ENCODE measurements around the gene ISLR. TPM values are rescaled to one million over a fixed set of nuclear protein-coding genes. Genes with fewer than 3 reads are reported as not detected.

ISLR gene
- total RNA-seq, 1 experiment from 2014 or later: not detected

DNA sequence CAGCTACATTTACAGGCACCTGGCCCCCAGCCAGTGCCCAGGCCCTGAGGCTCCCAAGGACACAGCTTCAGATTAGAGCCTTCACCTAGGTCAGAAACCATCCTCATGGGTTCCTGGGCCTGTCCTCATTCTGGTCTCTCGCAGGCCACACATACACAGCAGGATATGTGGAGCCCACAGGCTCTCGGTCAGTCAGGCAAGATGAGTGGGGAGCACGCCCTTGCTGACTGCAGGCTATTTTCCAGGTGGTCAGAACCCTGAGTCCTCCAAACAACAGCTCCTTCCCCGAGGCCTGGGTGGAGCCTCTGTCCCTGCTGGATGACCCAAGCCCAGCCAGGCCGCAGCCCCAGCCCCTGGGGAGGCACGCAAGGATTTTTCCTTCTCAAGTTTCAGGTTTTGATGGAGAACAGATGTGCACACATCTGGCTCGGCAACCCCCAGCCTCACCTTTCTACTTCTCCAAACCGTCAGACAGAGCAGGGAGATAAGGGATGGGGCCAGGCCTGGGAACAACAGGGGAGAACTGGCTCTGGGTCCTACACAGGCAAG, 27.4 kb downstream of the ISLR start:
- Histone ChIP-seq H3K27me3 (replicated peaks) (no peaks in the 10 kb centered on the region), H3K27ac (peak overlapping the region; percentile 33; the same call in 1 of the 2 replicates), H3K4me1 (replicated peaks) (peaks cover 41% of the 10 kb centered on the region), H3K4me3 (no peak overlapping the region), H3K9me3 (replicated peaks) (no peaks in the 10 kb centered on the region), H3K36me3 (no peaks in the 10 kb centered on the region)
- peak; percentile 54 to 63 for DNase-seq (ENCODE audit: low read depth in 1 of 2, low spot score in 2 of 2)

DNA sequence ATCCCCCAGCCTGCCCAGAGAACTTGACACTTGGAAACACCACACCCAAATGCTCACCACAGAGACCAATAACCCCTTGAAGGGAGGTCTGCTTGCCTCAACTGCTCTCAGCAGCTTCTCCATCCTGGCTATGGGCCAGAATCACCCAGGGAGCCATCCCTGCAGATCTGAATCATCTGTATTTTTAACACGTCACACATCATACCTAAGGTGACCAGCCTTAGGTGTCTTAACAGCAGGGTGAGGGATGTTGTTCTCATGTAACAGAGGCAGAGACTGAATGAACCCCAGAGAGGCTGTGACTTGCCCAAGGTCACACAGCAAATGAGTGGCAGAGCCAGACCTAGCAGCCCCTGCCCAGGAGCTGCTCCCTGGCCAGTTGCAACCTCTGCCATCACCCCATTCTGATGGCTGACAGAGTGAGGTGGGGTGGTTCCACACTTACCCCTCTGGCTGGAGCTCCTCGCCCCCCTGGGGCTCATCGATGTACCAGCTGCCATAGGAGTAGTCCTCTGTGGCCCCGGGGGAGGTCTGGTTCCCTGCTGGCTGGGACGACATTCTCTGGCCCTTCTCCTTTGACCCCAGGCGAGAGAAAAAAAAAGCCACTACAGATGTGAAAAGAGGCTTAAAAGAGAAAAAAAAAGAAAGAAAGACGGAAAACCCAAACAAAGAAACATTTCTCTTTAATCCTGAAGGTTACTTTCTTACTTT, 28.4 kb downstream of the ISLR start:
- Histone ChIP-seq H3K36me3 (no peaks in the 10 kb centered on the region), H3K4me3 (no peak overlapping the region), H3K27me3 (replicated peaks) (no peaks in the 10 kb centered on the region), H3K4me1 (replicated peaks) (peaks cover 32% of the 10 kb centered on the region), H3K27ac (no peak overlapping the region), H3K9me3 (replicated peaks) (no peaks in the 10 kb centered on the region)
- no peak for DNase-seq (ENCODE audit: low read depth in 1 of 2, low spot score in 2 of 2)

DNA sequence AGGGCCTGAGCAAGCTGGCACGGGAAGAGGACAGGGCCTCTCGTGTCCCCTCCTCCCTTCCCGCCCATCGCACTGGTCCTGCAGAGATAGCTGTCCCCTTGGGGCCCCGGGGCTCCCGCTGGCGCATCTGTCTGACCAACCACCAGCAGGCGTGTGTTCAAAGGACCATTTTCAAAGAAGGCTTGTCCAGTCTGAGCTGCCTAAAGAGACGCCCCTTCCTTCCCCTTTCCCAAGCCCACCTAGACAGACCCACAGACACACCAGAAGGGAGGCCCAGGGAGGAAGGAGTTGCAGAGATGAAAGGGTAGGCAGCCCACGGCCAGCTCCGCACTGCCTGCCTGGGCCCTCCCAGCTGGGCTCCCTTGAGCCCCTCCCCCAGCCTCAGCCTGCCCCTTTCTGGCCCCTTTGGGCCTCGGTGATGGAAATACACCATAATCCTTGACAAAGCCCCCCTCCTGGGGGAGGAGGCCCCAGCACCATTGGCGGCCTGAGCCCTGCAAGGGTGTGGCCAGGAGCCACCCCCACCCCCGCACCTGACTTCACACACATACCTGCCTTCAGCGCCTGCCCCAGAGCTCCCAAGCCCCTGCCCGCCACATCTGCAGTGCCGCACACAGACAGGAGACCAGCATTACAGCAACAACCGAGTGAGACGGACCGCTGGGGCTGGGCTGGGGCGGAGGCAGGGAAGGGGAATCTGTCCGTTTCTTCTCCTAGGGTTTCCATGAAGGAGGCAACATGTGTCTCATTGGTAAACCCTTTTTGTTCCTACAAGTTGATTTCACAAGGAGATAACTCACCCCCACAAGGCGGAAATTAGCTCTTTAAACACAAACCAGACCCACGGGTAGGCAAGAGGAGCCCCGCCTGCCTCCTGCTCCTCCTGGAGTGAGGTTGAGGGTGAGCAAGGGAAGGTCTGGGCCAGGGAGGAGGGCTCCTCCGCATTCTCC, 29.2 kb downstream of the ISLR start, which contains the start of gene STRA6:
Gene STRA6, minus strand, starts transcription at position 336 of the 950 bp plus-strand sequence. CDS start 520 bp downstream, outside the sequence.
- Histone ChIP-seq H3K27ac (no peak within 1 kb of the TSS), H3K9me3 (replicated peaks) (no peaks in the 10 kb centered on the region), H3K4me1 (replicated peaks) (peaks cover 26% of the 10 kb centered on the region), H3K4me3 (no peak within 1 kb of the TSS), H3K36me3 (no peaks in the 10 kb centered on the region), H3K27me3 (replicated peaks) (no peaks in the 10 kb centered on the region)
- DNase-seq (ENCODE audit: low read depth in 1 of 2, low spot score in 2 of 2): no peak

DNA sequence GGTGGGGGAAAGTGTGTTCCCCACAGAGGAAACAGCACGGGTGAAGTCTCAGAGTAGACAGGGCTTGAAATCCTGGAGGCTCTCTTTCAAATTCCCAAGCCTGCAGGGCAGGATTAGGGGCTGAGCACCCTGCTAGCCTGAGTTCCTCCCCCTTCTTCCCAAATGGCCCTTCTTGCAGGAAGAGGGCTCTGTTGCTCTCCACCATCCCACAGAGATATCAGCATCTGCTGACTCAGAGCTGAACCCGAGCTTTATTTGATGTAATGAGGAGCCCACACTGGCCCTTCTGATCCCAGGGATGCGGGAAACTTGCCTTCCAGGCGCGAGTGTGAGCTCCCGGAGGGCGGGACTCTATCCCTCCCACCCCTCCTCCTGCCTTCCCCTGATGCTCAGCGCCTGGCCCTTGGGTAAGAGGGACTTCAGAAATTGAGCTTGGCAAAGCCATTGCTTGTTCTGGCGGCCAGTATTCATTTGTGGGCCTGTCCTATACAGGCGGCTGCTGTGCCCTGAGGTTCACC, 30.5 kb downstream of the ISLR start:
- no peak overlapping the region for H3K27ac ChIP-seq

DNA sequence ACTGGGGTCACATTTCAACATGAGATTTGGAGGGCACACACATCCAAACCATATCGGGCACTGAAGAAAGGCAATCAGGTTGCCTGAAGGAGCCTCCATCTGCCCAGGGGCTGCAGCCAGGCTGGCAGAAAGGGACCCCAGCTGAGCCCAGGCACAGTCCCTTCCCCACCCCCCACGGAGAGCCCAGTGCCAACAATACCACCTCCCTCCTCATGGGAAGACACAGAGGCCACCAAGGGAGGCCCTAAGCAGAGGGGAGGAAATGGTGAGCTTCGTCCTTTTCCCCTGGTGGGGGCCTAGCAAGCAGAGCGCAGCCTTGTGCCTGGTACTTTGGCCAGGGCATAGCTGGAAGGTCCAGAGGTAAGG, 32.1 kb downstream of the ISLR start:
- Histone ChIP-seq H3K4me3 (no peak overlapping the region), H3K27me3 (replicated peaks) (no peaks in the 10 kb centered on the region), H3K4me1 (replicated peaks) (peaks cover 23% of the 10 kb centered on the region), H3K36me3 (no peaks in the 10 kb centered on the region), H3K27ac (no peak overlapping the region), H3K9me3 (replicated peaks) (no peaks in the 10 kb centered on the region)
- no peak for DNase-seq (ENCODE audit: low read depth in 1 of 2, low spot score in 2 of 2)

More for the DNA sequence above, 30.5 kb downstream of the ISLR start:
- Histone ChIP-seq H3K9me3 (replicated peaks) (no peaks in the 10 kb centered on the region), H3K27me3 (replicated peaks) (no peaks in the 10 kb centered on the region), H3K4me1 (replicated peaks) (peaks cover 28% of the 10 kb centered on the region), H3K4me3 (no peak overlapping the region), H3K36me3 (no peaks in the 10 kb centered on the region)
- no peak for DNase-seq (ENCODE audit: low read depth in 1 of 2, low spot score in 2 of 2)

DNA sequence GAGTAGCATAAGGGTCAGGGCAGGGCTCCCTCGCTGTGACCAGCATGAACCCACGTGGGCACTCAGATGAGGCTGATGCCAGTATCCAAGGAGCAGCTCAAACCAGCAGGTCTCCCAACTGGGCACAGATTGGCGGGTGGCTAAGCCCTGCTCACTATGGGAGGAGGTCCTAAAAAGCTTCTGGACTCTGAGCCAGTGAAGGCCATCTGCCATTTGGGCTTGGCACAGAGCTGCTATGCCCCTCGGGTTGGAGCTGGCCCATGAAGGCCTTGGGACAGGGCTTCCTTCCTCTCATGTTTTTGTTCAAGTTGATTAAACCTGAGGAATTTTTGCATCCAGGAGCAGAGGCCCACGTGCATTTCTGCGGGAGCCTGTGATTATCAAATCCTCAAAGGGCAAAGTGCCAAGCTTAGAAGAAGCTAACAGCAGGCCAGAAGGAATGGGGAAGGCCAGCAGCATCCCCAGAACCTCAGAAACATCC, 33.3 kb downstream of the ISLR start:
- Histone ChIP-seq H3K4me3 (no peak overlapping the region), H3K9me3 (replicated peaks) (no peaks in the 10 kb centered on the region), H3K36me3 (no peaks in the 10 kb centered on the region), H3K27ac (no peak overlapping the region), H3K27me3 (replicated peaks) (no peaks in the 10 kb centered on the region), H3K4me1 (replicated peaks) (peaks cover 11% of the 10 kb centered on the region)
- no peak for DNase-seq (ENCODE audit: low read depth in 1 of 2, low spot score in 2 of 2)

DNA sequence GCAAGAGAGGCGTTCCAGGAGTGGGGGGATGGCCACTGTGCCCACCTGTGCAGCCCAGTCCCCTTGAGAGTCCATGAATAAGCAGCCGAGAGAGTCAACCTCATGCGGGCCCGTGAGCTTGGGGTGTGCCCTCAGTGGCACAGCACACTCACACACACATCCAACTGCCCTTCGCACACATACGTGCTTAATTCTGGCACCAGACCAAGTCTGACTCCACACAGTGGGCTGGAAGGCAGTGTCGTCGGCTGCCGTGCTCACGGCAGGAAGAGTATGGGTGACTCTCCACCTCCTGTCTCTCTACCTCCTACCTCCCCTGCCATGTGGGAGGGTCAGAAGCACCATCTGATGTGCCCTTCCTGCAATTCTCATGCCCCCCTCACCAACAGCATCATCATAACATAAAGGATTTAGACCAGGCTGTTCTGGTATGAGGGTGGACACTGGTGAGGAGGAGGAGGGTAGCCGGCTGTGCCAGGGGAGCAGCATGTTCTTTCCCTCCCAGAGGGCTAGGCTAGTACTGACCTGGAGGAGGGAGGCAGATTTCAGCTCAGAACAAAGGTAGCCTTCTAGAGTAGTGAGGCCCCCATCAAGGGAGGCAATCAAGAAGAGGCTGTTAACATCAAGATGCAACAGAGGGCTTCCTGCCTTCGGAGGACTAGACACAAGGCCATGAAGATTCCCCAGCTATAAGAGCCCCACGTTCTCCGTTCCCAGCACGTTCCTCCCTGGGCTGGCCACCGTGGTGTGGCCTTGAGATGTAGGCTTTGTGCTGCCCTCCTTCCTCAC, 34.3 kb downstream of the ISLR start:
- Histone ChIP-seq H3K36me3 (no peaks in the 10 kb centered on the region), H3K4me3 (no peak overlapping the region), H3K27ac (no peak overlapping the region), H3K27me3 (replicated peaks) (no peaks in the 10 kb centered on the region), H3K9me3 (replicated peaks) (no peaks in the 10 kb centered on the region), H3K4me1 (replicated peaks) (peaks cover 8% of the 10 kb centered on the region; the same call in 1 of the 2 replicates)
- DNase-seq (ENCODE audit: low read depth in 1 of 2, low spot score in 2 of 2): no peak

DNA sequence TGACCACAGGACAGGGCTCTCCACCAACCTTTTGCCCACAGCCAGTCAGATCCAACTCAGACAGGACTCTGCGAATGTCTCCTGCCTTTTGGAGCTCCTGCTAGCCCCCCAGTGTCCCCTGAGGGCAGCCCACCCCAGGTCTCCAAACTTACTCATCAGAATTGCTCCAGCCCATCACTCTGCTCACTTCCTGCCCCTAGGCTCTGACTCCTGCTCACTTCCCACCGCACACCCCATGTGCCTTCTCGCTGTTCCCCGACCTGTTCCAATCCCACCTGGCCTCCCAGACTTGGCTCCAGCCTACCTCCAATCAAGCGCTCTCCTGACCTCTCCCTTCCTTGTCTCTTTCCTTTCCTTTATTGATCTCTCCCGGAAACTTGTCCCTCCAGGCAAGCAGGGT, 35.0 kb downstream of the ISLR start:
- Histone ChIP-seq H3K27ac (no peak overlapping the region), H3K4me3 (no peak overlapping the region), H3K27me3 (replicated peaks) (no peaks in the 10 kb centered on the region), H3K9me3 (replicated peaks) (no peaks in the 10 kb centered on the region), H3K36me3 (no peaks in the 10 kb centered on the region), H3K4me1 (replicated peaks) (peaks cover 8% of the 10 kb centered on the region; the same call in 1 of the 2 replicates)
- DNase-seq (ENCODE audit: low read depth in 1 of 2, low spot score in 2 of 2): no peak

DNA sequence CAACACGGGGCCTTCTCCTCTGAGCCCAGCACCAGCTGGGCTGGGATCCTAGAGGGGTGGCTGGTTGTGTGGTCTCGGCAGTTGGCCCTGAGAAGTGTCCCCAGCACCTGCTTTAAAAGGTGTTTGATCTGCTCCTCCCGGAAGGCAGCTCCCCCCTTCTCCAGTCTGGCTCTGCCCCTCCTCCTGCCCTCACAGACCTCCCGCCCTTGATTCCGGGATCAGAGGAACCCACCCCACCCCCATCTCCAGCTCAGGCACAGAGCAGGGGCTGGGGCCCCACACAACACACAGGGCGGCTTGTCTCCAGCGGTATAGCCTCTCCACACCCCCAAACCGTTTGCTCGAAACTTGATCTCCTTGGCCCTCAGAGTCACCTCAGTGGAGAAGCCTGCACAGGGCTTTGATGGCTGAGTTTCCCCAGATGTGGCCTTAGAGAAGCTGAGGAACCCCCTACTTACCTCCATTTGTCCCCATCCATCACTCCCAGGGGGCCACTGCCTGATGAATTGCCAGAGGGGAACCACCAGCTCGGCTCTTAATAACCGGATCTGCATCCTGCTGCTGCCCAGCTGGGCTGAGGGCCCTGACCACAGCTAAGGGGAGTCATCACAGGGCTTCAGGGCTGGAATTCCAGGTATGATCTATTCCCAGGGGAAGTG, 35.5 kb downstream of the ISLR start:
- Histone ChIP-seq H3K4me1 (replicated peaks) (peaks cover 8% of the 10 kb centered on the region; the same call in 1 of the 2 replicates), H3K9me3 (replicated peaks) (no peaks in the 10 kb centered on the region), H3K27ac (no peak overlapping the region), H3K4me3 (no peak overlapping the region), H3K36me3 (no peaks in the 10 kb centered on the region), H3K27me3 (replicated peaks) (no peaks in the 10 kb centered on the region)
- DNase-seq (ENCODE audit: low read depth in 1 of 2, low spot score in 2 of 2): no peak

DNA sequence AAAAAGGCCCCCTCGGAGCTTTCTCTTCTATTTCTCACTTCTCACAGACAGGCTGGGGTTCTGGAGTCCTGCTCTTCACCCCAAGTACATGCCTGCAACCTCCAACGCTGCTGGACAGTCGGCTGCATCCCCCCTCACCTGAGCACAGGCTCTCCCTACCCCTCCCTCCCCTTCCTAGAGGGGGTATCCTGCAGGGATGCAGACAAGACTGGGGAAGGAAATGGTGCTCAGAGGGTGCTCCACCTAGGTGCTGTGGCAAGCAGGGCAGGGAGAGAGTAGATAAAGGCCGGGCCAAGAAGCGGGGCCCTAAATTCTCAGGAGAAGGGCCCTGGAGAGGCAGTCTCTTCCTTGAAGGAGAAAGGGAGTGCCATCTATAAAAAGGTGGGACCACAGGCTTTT, 36.0 kb downstream of the ISLR start:
- no peaks in the 10 kb centered on the region for H3K36me3 ChIP-seq
- peaks cover 8% of the 10 kb centered on the region; the same call in 1 of the 2 replicates for H3K4me1 ChIP-seq (replicated peaks)
- no peaks in the 10 kb centered on the region for H3K9me3 ChIP-seq (replicated peaks)
- no peaks in the 10 kb centered on the region for H3K27me3 ChIP-seq (replicated peaks)
- no peak overlapping the region for H3K4me3 ChIP-seq
- DNase-seq (ENCODE audit: low read depth in 1 of 2, low spot score in 2 of 2): no peak
- no peak overlapping the region for H3K27ac ChIP-seq

DNA sequence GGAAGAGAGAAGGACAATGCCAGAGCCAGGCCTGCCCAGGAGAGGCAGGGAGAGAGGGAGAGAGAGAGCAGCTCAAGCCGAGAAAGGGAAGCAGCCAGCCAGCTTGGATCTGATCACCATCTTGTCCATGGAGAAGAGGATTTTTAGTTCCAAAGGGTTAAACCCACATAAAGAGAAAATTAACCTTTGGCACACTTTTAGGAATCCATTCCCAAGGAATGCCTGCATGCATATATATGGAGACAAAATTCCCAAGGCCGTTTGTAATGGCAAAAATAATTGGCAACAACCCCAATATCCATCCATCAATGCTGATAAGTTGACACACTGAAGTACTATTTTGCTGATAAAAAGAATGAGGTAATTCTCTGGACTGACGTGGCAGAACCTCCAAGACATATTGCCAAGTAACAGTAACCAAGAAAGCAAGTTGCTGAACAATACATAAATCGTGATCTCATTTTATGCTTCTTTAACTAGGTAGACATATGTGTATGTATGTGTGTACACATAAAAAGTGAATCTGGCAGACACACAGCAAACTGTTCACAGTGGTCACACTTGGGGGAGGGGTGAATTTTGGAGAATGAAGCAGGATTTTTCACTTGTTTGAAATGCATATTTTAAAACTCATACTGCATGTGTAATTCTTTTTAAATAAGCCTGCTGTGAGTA, 36.6 kb downstream of the ISLR start:
- peaks cover 13% of the 10 kb centered on the region for H3K4me1 ChIP-seq (replicated peaks)
- no peaks in the 10 kb centered on the region for H3K36me3 ChIP-seq
- H3K9me3 ChIP-seq (replicated peaks): no peaks in the 10 kb centered on the region
- no peaks in the 10 kb centered on the region for H3K27me3 ChIP-seq (replicated peaks)
- H3K4me3 ChIP-seq: no peak overlapping the region
- no peak for DNase-seq (ENCODE audit: low read depth in 1 of 2, low spot score in 2 of 2)
- H3K27ac ChIP-seq: no peak overlapping the region

DNA sequence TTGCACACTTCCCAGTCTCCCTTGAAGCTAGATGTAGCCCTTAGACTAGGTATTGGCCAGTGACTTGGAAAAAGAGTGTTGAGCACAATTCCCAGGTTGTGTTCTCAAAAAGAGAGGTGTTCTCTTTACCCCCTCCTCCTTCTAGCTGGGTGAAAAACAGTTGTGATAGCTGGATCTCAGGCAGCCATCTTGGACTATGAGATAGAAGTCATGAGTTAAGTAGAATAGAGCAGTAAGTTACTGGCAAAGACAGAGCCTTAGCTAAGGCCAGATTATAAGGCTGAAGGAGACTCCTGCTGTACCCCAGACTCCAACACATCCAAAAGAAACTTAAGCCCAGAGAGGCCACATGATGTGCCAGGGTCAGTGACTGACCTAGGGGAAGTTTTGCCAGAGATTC, 37.2 kb downstream of the ISLR start:
- Histone ChIP-seq H3K27me3 (replicated peaks) (no peaks in the 10 kb centered on the region), H3K36me3 (no peaks in the 10 kb centered on the region), H3K4me1 (replicated peaks) (peaks cover 16% of the 10 kb centered on the region), H3K27ac (no peak overlapping the region), H3K4me3 (no peak overlapping the region), H3K9me3 (replicated peaks) (no peaks in the 10 kb centered on the region)
- no peak for DNase-seq (ENCODE audit: low read depth in 1 of 2, low spot score in 2 of 2)
